HEK293 (cell line): ENCODE data around the gene C5orf15.

ENCODE experiments used
- CTCF ChIA-PET: fragments of 350-600 bp; formaldehyde crosslinking; extraction: SDS; loops from one replicate; lab custom pipeline; 2021; ENCODE audit warnings: antibody characterized with exemption; lab: Yijun Ruan, JAX
- POLR2A ChIA-PET: fragments of 300-600 bp; formaldehyde crosslinking; extraction: SDS; loops from one replicate; lab custom pipeline; 2020; ENCODE audit warnings: antibody characterized with exemption, inconsistent platforms; lab: Yijun Ruan, JAX
- H3K27ac ChIP-seq: fragments of 200-500 bp; sonication (Bioruptor generic); 2 replicates; pipeline ENCODE4 v1.5.1; 2014; ENCODE audit warnings: low read depth, low read length, control low read depth, inconsistent platforms; ENCODE audit errors: extremely low read depth
- H3K36me3 ChIP-seq, 2 experiments: fragments of 200-500 bp in 1 of 2; sonication (Bioruptor generic) in 1 of 2; 1 replicate in 1 of 2; 2 replicates in 1 of 2; pipeline ENCODE4 v1.5.1; 2014 to 2017; ENCODE audit warnings: inconsistent platforms in 2 of 2, low read length in 2 of 2; ENCODE audit not compliant: control insufficient read depth in 2 of 2, insufficient read depth in 1 of 2
- H3K4me1 ChIP-seq: fragments of 200-500 bp; sonication (Bioruptor generic); 2 replicates; pipeline ENCODE4 v1.5.1; 2014; ENCODE audit warnings: mild to moderate bottlenecking, low read length, inconsistent platforms; ENCODE audit not compliant: control insufficient read depth, insufficient read depth
- H3K4me3 ChIP-seq: 2 replicates; pipeline ENCODE4 v1.5.1; 2011; ENCODE audit warnings: low read depth, mild to moderate bottlenecking, control low read depth, low read length, moderate library complexity
- H3K9me3 ChIP-seq: fragments of 200-500 bp; sonication (Bioruptor generic); 2 replicates; pipeline ENCODE4 v1.5.1; 2014; ENCODE audit warnings: low read depth, low read length, inconsistent platforms; ENCODE audit not compliant: control insufficient read depth, insufficient read depth
- GLIS1 ChIP-seq: fragments of 450-650 bp; formaldehyde crosslinking; IDR thresholded peaks from 2 replicates; pipeline ENCODE4 v1.5.1; 2016; ENCODE audit warnings: missing biosample characterization, missing genetic modification characterization
- GLIS2 ChIP-seq: fragments of 450-650 bp; formaldehyde crosslinking; IDR thresholded peaks from 2 replicates; pipeline ENCODE4 v1.5.1; 2016; ENCODE audit warnings: missing biosample characterization, missing genetic modification characterization
- PRDM4 ChIP-seq: fragments of 450-650 bp; formaldehyde crosslinking; IDR thresholded peaks from 2 replicates; pipeline ENCODE4 v1.5.1; 2017; ENCODE audit warnings: missing biosample characterization, missing genetic modification characterization
- PRDM6 ChIP-seq: fragments of 450-650 bp; formaldehyde crosslinking; IDR thresholded peaks from 2 replicates; pipeline ENCODE4 v1.5.1; 2017; ENCODE audit warnings: missing biosample characterization, missing genetic modification characterization
- REPIN1 ChIP-seq: fragments of 450-650 bp; formaldehyde crosslinking; IDR thresholded peaks from 2 replicates; pipeline ENCODE4 v1.5.1; 2017; ENCODE audit warnings: missing biosample characterization, missing genetic modification characterization, low read depth
- SETDB1 ChIP-seq: IDR thresholded peaks from one replicate; pipeline ENCODE4 v1.6.1; 2017; ENCODE audit warnings: mild to moderate bottlenecking, low read length, moderate library complexity, mixed read lengths; ENCODE audit not compliant: insufficient read length
- SP7 ChIP-seq: fragments of 450-650 bp; formaldehyde crosslinking; IDR thresholded peaks from 2 replicates; pipeline ENCODE4 v1.5.1; 2016; ENCODE audit warnings: missing biosample characterization, missing genetic modification characterization
- WT1 ChIP-seq: fragments of 450-650 bp; formaldehyde crosslinking; IDR thresholded peaks from 2 replicates; pipeline ENCODE4 v1.5.1; 2016; ENCODE audit warnings: missing biosample characterization, missing genetic modification characterization
- ZBTB21 ChIP-seq: fragments of 450-650 bp; formaldehyde crosslinking; IDR thresholded peaks from 2 replicates; pipeline ENCODE4 v1.5.1; 2017; ENCODE audit warnings: missing biosample characterization, missing genetic modification characterization
- ZBTB48 ChIP-seq: fragments of 450-650 bp; formaldehyde crosslinking; IDR thresholded peaks from 2 replicates; pipeline ENCODE4 v1.5.1; 2016; ENCODE audit warnings: missing biosample characterization, missing genetic modification characterization
- ZFP3 ChIP-seq: fragments of 450-650 bp; formaldehyde crosslinking; IDR thresholded peaks from 2 replicates; pipeline ENCODE4 v1.5.1; 2016; ENCODE audit warnings: low read depth, missing biosample characterization, missing genetic modification characterization
- ZFP37 ChIP-seq: fragments of 450-650 bp; formaldehyde crosslinking; IDR thresholded peaks from 2 replicates; pipeline ENCODE4 v1.5.1; 2016; ENCODE audit warnings: missing biosample characterization, missing genetic modification characterization
- ZIC2 ChIP-seq: fragments of 450-650 bp; formaldehyde crosslinking; IDR thresholded peaks from 2 replicates; pipeline ENCODE4 v1.5.1; 2016; ENCODE audit warnings: missing biosample characterization, missing genetic modification characterization
- ZNF10 ChIP-seq: fragments of 450-650 bp; formaldehyde crosslinking; IDR thresholded peaks from 2 replicates; pipeline ENCODE4 v1.5.1; 2017; ENCODE audit warnings: missing biosample characterization, missing genetic modification characterization
- ZNF146 ChIP-seq: fragments of 450-650 bp; formaldehyde crosslinking; IDR thresholded peaks from 2 replicates; pipeline ENCODE4 v1.5.1; 2016; ENCODE audit warnings: missing biosample characterization, missing genetic modification characterization
- ZNF18 ChIP-seq: fragments of 450-650 bp; formaldehyde crosslinking; IDR thresholded peaks from 2 replicates; pipeline ENCODE4 v1.5.1; 2016; ENCODE audit warnings: missing biosample characterization, missing genetic modification characterization
- ZNF248 ChIP-seq: fragments of 450-650 bp; formaldehyde crosslinking; IDR thresholded peaks from 2 replicates; pipeline ENCODE4 v1.5.1; 2017; ENCODE audit warnings: missing biosample characterization, missing genetic modification characterization
- ZNF335 ChIP-seq: fragments of 450-650 bp; formaldehyde crosslinking; conservative IDR thresholded peaks from 2 replicates; pipeline ENCODE4 v1.5.1; 2016; ENCODE audit warnings: missing biosample characterization, missing genetic modification characterization
- ZNF449 ChIP-seq: fragments of 450-650 bp; formaldehyde crosslinking; IDR thresholded peaks from 2 replicates; pipeline ENCODE4 v1.5.1; 2017; ENCODE audit warnings: missing biosample characterization, mild to moderate bottlenecking, missing genetic modification characterization, moderate library complexity
- ZNF530 ChIP-seq: fragments of 450-650 bp; formaldehyde crosslinking; IDR thresholded peaks from 2 replicates; pipeline ENCODE4 v1.5.1; 2016; ENCODE audit warnings: low read depth, missing biosample characterization, missing genetic modification characterization
- ZNF585B ChIP-seq: fragments of 450-650 bp; formaldehyde crosslinking; IDR thresholded peaks from 2 replicates; pipeline ENCODE4 v1.5.1; 2016; ENCODE audit warnings: missing biosample characterization, missing genetic modification characterization
- ZNF692 ChIP-seq: fragments of 450-650 bp; formaldehyde crosslinking; IDR thresholded peaks from 2 replicates; pipeline ENCODE4 v1.5.1; 2016; ENCODE audit warnings: missing biosample characterization, missing genetic modification characterization
- ZNF701 ChIP-seq: fragments of 450-650 bp; formaldehyde crosslinking; IDR thresholded peaks from 2 replicates; pipeline ENCODE4 v1.5.1; 2016; ENCODE audit warnings: missing biosample characterization, missing genetic modification characterization
- ZNF776 ChIP-seq: fragments of 450-650 bp; formaldehyde crosslinking; IDR thresholded peaks from 2 replicates; pipeline ENCODE4 v1.5.0; 2017; ENCODE audit warnings: missing biosample characterization, missing genetic modification characterization, borderline replicate concordance
- ZSCAN18 ChIP-seq: fragments of 450-650 bp; formaldehyde crosslinking; IDR thresholded peaks from 2 replicates; pipeline ENCODE4 v1.5.1; 2016; ENCODE audit warnings: missing biosample characterization, missing genetic modification characterization

Gene C5orf15

GRCh38 chr5:133968204-133968980 is at the start of gene C5orf15:
TSS of gene C5orf15 (minus strand) at chr5:133968625. CDS start at chr5:133968584, 41 bp downstream.
- peak within 1 kb of the TSS; percentile 92 for H3K27ac ChIP-seq
- peaks cover 13 to 23% of the 10 kb centered on the region in 2 experiments for H3K36me3 ChIP-seq
- peak within 1 kb of the TSS; percentile 74 for H3K4me3 ChIP-seq
- CTCF ChIA-PET: interaction anchor here (1.8 kb wide), 1 partner anchor 28 kb away, joined by 6 read pairs; no protein-coding TSS in a partner anchor
- no peaks in the 10 kb centered on the region for H3K9me3 ChIP-seq
- POLR2A ChIA-PET: interaction anchor here (0.7 kb wide), 1 partner anchor 126 kb away, joined by 5 read pairs; no protein-coding TSS in a partner anchor
- H3K4me1 ChIP-seq: no peaks in the 10 kb centered on the region
- no peak for TF ChIP-seq ZNF146 (tag by site-specific recombination)
- TF ChIP-seq ZNF701 (tag by site-specific recombination): no peak
- TF ChIP-seq ZIC2: peak; percentile 37
- no peak for TF ChIP-seq PRDM6 (tag by site-specific recombination)
- TF ChIP-seq ZBTB21 (tag by site-specific recombination): peak; percentile 98
- TF ChIP-seq ZNF335 (tag by site-specific recombination): peak; percentile 95
- TF ChIP-seq ZNF776 (tag by site-specific recombination): no peak
- no peak for TF ChIP-seq REPIN1 (tag by site-specific recombination)
- TF ChIP-seq ZBTB48 (tag by site-specific recombination): peak; percentile 94
- no peak for TF ChIP-seq ZNF248
- TF ChIP-seq ZSCAN18 (tag by site-specific recombination): peak; percentile 61
- no peak for TF ChIP-seq WT1 (tag by site-specific recombination)
- TF ChIP-seq ZFP37 (tag by site-specific recombination): peak; percentile 94
- no peak for TF ChIP-seq ZFP3 (tag by site-specific recombination)
- peak; percentile 98 for TF ChIP-seq ZNF692 (tag by site-specific recombination)
- TF ChIP-seq SETDB1: no peak
- no peak for TF ChIP-seq ZNF530 (tag by site-specific recombination)
- TF ChIP-seq GLIS1: no peak
- TF ChIP-seq ZNF18 (tag by site-specific recombination): no peak
- TF ChIP-seq ZNF10 (tag by site-specific recombination): no peak
- TF ChIP-seq ZNF585B (tag by site-specific recombination): 0 out of 2 replicates have a peak, but pooled peaks have one; percentile 7
- TF ChIP-seq PRDM4: 0 out of 2 replicates have a peak, but pooled peaks have one; percentile 12
- TF ChIP-seq SP7: peak; percentile 70; the same call in 1 of the 2 replicates
- no peak for TF ChIP-seq GLIS2 (tag by site-specific recombination)
- no peak for TF ChIP-seq ZNF449 (tag by site-specific recombination)
